ENCODE measurements around the gene CDH24. TPM values are rescaled to one million over a fixed set of nuclear protein-coding genes. Genes with fewer than 3 reads are reported as not detected.

Gene CDH24
- total RNA-seq, 6 donors from 2014 or later = 2.0 to 8.0 (median 4.2) TPM

DNA sequence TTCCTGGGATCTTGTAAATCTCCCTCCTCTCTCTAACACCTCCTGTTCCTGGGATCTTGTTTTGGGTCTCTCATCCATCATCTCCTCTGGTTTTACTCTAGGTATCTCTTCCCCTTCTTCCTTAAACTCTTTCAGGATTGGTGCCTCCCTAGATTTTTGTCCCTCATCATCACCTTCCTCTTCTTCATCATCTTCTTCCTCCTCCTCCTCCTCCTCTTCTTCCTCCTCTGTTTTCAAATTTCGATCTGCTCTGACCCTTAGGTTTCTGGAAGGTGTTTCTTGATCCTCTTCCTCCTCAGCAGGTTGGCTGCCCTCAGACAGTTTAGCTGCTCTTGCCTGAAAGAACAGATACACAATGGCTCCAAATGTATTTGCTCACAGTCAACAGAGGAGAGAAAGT, 23.2 kb upstream of the CDH24 start:
- 58 to 83% methylated on average over 1 of the region's 1 CpG for WGBS, 2 donors
- no peak for ATAC-seq (ENCODE audit: low FRiP score in 2 of 2)
- Histone ChIP-seq H3K4me3 (no peak overlapping the region), H3K9me3 (no peaks in the 10 kb centered on the region), H3K27ac (peak overlapping the region in 1 of 4 donors; percentile 17), H3K36me3 (peaks cover 57 to 100% (median 87%) of the 10 kb centered on the region in 4 donors), H3K27me3 (no peaks in the 10 kb centered on the region), H3K4me1 (peaks cover under 1 to 8% (median 4%) of the 10 kb centered on the region in 4 donors)
- no peak for DNase-seq
- TF ChIP-seq POLR2A (IDR thresholded peaks at IDR 0.05) (no peak), CTCF (IDR thresholded peaks at IDR 0.05) (no peak), EP300 (IDR thresholded peaks at IDR 0.05) (no peak), POLR2AphosphoS5 (IDR thresholded peaks at IDR 0.05) (no peak)

DNA sequence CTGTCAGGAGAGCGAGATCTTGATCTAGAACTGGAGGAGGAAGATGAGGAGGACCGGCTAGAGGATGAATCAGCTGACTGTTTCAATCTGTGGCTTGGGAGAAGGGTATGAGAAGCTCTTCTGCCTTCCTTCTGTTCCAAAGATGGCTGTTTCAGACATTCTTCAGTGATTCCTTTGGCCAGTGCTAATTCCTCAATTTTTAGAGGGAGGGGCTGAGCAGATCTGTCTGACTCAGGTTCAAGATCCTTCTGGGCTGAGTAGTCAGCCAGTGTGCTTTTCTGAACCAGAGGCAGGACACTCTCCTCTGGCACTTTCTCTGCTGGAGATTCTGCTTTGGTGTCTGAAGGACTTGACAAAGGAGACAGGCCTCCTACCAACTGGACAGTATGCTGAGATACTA, 22.4 kb upstream of the CDH24 start:
- no peaks in the 10 kb centered on the region for H3K27me3 ChIP-seq
- no peaks in the 10 kb centered on the region for H3K9me3 ChIP-seq
- WGBS, 2 donors = 81 to 85% methylated on average over 2 of the region's 2 CpGs
- no peak for DNase-seq
- H3K4me1 ChIP-seq = peaks cover 0 to 8% (median 4%) of the 10 kb centered on the region in 4 donors
- H3K27ac ChIP-seq = peak overlapping the region in 2 of 4 donors; percentile 53 to 65
- TF ChIP-seq CTCF (IDR thresholded peaks at IDR 0.05) = no peak
- no peak for TF ChIP-seq POLR2A (IDR thresholded peaks at IDR 0.05)
- TF ChIP-seq POLR2AphosphoS5 (IDR thresholded peaks at IDR 0.05) = no peak
- no peak overlapping the region for H3K4me3 ChIP-seq
- no peak for ATAC-seq (ENCODE audit: low FRiP score in 2 of 2)
- peaks cover 62 to 100% (median 84%) of the 10 kb centered on the region in 4 donors for H3K36me3 ChIP-seq

GRCh38 chr14:23078692-23079116, 21.4 kb upstream of the CDH24 start:
- peaks cover 68 to 100% (median 81%) of the 10 kb centered on the region in 4 donors for H3K36me3 ChIP-seq
- ATAC-seq (ENCODE audit: low FRiP score in 2 of 2) (peak; percentile 74 to 98), DNase-seq (peak in 1 of 2 donors; percentile 80)
- no peaks in the 10 kb centered on the region for H3K27me3 ChIP-seq
- peak overlapping the region; percentile 28 to 65 (median 52) for H3K27ac ChIP-seq
- H3K4me3 ChIP-seq = no peak overlapping the region
- WGBS, 2 donors = 35 to 52% methylated on average over 2 of the region's 2 CpGs
- H3K9me3 ChIP-seq = no peaks in the 10 kb centered on the region
- H3K4me1 ChIP-seq = peaks cover 0 to 8% (median 4%) of the 10 kb centered on the region in 4 donors
- TF ChIP-seq EP300 (IDR thresholded peaks at IDR 0.05) = peak in 1 of 4 donors; percentile 69
- no peak for TF ChIP-seq CTCF (IDR thresholded peaks at IDR 0.05)
- TF ChIP-seq POLR2AphosphoS5 (IDR thresholded peaks at IDR 0.05) = peak; percentile 34 to 55
- TF ChIP-seq POLR2A (IDR thresholded peaks at IDR 0.05) = peak in 1 of 4 donors; percentile 38

DNA sequence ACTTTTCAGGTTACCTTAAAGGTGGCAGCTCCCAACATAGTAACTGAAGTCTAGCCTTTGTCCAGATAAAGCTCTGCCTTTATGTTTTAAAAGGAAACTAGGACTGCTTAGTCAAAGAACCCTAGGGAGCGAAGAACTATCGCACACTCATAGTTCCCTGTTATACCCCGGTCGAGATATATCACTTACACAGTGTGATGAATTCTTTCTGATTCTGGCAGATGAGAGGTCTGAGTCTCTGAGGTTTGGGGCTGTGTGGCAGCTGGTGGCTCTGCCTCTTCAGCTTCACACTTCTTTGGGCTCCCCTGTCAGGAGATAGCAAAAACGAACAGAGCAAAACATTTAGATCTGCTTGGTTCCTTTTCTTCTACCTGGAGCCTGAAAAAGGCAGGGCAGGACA, 20.6 kb upstream of the CDH24 start:
- H3K4me1 ChIP-seq = peaks cover 0 to 8% (median 4%) of the 10 kb centered on the region in 4 donors
- H3K27ac ChIP-seq = peak overlapping the region; percentile 10 to 65 (median 40)
- TF ChIP-seq CTCF (IDR thresholded peaks at IDR 0.05) (no peak), EP300 (IDR thresholded peaks at IDR 0.05) (no peak)
- no peaks in the 10 kb centered on the region for H3K9me3 ChIP-seq
- ATAC-seq (ENCODE audit: low FRiP score in 2 of 2) = no peak
- no peaks in the 10 kb centered on the region for H3K27me3 ChIP-seq
- WGBS, 2 donors = 87 to 90% methylated on average over 5 of the region's 5 CpGs
- peaks cover 63 to 100% (median 80%) of the 10 kb centered on the region in 4 donors for H3K36me3 ChIP-seq
- no peak overlapping the region for H3K4me3 ChIP-seq
- DNase-seq = no peak

DNA sequence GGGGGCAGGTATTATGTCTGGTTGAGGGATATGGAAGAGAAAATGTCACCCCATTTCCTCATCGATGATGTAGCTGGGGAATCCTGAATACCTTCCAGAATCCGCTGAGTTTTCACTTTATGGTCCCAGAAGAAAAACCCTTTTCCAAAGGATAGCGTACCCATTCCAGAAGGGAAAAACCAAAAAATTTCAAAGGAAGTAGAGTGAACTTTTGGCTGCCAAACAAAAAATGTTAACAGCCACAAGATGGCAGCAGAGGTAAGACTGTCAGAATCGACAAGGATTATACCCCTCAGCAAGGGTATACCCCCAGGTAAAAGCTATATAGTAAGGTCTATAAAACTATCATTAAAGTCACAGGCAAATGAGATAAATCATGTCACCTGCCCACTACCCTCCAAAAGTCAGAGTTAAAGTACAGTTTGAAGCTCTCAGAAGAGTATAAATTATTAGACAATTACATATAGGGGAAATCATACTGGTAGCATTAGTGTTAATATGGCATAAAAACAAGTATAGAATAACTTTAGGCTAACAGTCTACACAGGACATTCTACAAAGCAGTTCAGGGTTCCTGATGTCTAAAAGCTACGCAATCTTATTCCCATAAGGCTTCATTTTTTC, 19.6 kb upstream of the CDH24 start:
- DNase-seq = no peak
- H3K27ac ChIP-seq = peak overlapping the region in 2 of 4 donors; percentile 9 to 23

More for the DNA sequence above, 19.6 kb upstream of the CDH24 start:
- H3K9me3 ChIP-seq = no peaks in the 10 kb centered on the region
- H3K27me3 ChIP-seq = no peaks in the 10 kb centered on the region
- peaks cover 68 to 96% (median 83%) of the 10 kb centered on the region in 4 donors for H3K36me3 ChIP-seq
- peaks cover 8 to 14% (median 9%) of the 10 kb centered on the region in 4 donors for H3K4me1 ChIP-seq
- H3K4me3 ChIP-seq = no peak overlapping the region
- WGBS, 2 donors = 66 to 70% methylated on average over 5 of the region's 5 CpGs
- no peak for TF ChIP-seq EP300 (IDR thresholded peaks at IDR 0.05)
- TF ChIP-seq CTCF (IDR thresholded peaks at IDR 0.05) = peak in 5 of 6 experiments; percentile 31 to 57 (median 41)
- no peak for TF ChIP-seq POLR2A (IDR thresholded peaks at IDR 0.05)
- TF ChIP-seq POLR2AphosphoS5 (IDR thresholded peaks at IDR 0.05) = no peak
- peak in 1 of 2 donors; percentile 56 for ATAC-seq (ENCODE audit: low FRiP score in 2 of 2)

All from upper lobe of left lung (tissue), 6 donors.